Keratinocyte (primary cell): ENCODE measurements around the gene PEA15.

Experiments
- EZH2 ChIP-seq: IDR thresholded peaks from one replicate; pipeline ENCODE4 v1.6.1; 2012; ENCODE audit warnings: inconsistent platforms, mild to moderate bottlenecking, low read length, moderate library complexity
- TF ChIP-seq, protein P1 (sequence below), 3 experiments: IDR thresholded peaks in 1 of 3; conservative IDR thresholded peaks in 1 of 3; optimal IDR thresholded peaks in 1 of 3; 2 replicates in 2 of 3; 3 replicates in 1 of 3; pipeline versions ENCODE3 to v1.5.1; 2011; ENCODE audit warnings: low read length in 3 of 3, mild to moderate bottlenecking in 3 of 3, moderate library complexity in 2 of 3, control low read depth in 1 of 3, inconsistent platforms in 1 of 3; ENCODE audit not compliant: insufficient read depth in 2 of 3; ENCODE audit errors: extremely low read depth in 1 of 3

DNA sequence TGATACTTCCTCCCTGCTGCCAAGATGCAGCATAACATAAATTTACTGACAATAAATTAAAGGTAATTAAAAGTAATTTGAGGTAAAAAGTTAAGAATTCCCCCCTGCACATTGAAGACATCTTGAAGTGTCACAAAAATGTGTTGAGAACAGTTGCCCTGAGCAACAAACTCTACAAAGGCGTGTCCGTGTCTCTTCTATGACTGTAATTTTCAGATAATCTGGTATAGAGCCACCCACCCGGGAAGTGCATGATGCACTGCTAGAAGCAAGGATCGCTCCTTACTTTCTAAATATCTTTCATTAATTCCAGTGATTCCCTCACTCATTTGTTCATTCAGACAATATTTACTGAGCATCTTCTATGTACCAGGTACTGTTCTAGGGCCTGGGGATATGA lies 25.8 kb upstream of the PEA15 start:
- TF ChIP-seq, protein P1, sequence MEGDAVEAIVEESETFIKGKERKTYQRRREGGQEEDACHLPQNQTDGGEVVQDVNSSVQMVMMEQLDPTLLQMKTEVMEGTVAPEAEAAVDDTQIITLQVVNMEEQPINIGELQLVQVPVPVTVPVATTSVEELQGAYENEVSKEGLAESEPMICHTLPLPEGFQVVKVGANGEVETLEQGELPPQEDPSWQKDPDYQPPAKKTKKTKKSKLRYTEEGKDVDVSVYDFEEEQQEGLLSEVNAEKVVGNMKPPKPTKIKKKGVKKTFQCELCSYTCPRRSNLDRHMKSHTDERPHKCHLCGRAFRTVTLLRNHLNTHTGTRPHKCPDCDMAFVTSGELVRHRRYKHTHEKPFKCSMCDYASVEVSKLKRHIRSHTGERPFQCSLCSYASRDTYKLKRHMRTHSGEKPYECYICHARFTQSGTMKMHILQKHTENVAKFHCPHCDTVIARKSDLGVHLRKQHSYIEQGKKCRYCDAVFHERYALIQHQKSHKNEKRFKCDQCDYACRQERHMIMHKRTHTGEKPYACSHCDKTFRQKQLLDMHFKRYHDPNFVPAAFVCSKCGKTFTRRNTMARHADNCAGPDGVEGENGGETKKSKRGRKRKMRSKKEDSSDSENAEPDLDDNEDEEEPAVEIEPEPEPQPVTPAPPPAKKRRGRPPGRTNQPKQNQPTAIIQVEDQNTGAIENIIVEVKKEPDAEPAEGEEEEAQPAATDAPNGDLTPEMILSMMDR (optimal IDR thresholded peaks at IDR 0.05 in 1 of 3, IDR thresholded peaks at IDR 0.05 in 1 of 3, conservative IDR thresholded peaks at IDR 0.05 in 1 of 3; ENCODE audit: extremely low read depth in 1 of 3, insufficient read depth in 2 of 3, low read length in 3 of 3) = no peak
- TF ChIP-seq EZH2 = no peak
